HepG2 (cell line): ENCODE results near the gene RALY.

ENCODE experiments used
- BCL6 ChIP-seq: IDR thresholded peaks from 2 replicates; pipeline ENCODE4 v1.6.1; 2016; ENCODE audit warnings: missing genetic modification reagents, missing compliant biosample characterization
- EZH2 ChIP-seq: conservative IDR thresholded peaks from 2 replicates; pipeline ENCODE4 v1.6.1; 2012; ENCODE audit warnings: mild to moderate bottlenecking, low read depth, low read length, moderate library complexity
- NR3C1 ChIP-seq: sonication (generic); formaldehyde crosslinking; IDR thresholded peaks from 2 replicates; pipeline ENCODE4 v1.4.0; 2020; ENCODE audit warnings: missing genetic modification reagents
- POLR2A ChIP-seq, 2 experiments: IDR thresholded peaks; 2 replicates each; pipeline ENCODE4 v1.6.1; 2011; ENCODE audit warnings: low read depth in 2 of 2, low read length in 2 of 2, mild to moderate bottlenecking in 1 of 2, moderate library complexity in 1 of 2; ENCODE audit not compliant: insufficient read depth in 1 of 2
- SMARCC2 ChIP-seq: fragments of 450-650 bp; IDR thresholded peaks from 2 replicates; pipeline ENCODE4 v1.6.1; 2017; ENCODE audit warnings: antibody characterized with exemption, mild to moderate bottlenecking
- TAF1 ChIP-seq: sonication (generic); formaldehyde crosslinking; IDR thresholded peaks from 2 replicates; pipeline ENCODE4 v1.4.0; 2020; ENCODE audit warnings: missing genetic modification reagents
- ZBTB21 ChIP-seq: sonication (generic); formaldehyde crosslinking; IDR thresholded peaks from 2 replicates; pipeline ENCODE4 v1.4.0; 2020; ENCODE audit warnings: missing genetic modification reagents
- ZNF670 ChIP-seq: sonication (generic); formaldehyde crosslinking; IDR thresholded peaks from 2 replicates; pipeline ENCODE4 v1.8.0; 2022; ENCODE audit warnings: mild to moderate bottlenecking, missing genetic modification reagents, borderline replicate concordance
- TF ChIP-seq, protein P1 (sequence below): sonication (generic); formaldehyde crosslinking; IDR thresholded peaks from 2 replicates; pipeline ENCODE4 v1.5.0; 2020; ENCODE audit warnings: mild to moderate bottlenecking, missing genetic modification reagents, moderate library complexity
- TF ChIP-seq, protein P2 (sequence below): sonication (generic); formaldehyde crosslinking; IDR thresholded peaks from 2 replicates; pipeline ENCODE4 v1.4.0; 2020; ENCODE audit warnings: missing genetic modification reagents

DNA sequence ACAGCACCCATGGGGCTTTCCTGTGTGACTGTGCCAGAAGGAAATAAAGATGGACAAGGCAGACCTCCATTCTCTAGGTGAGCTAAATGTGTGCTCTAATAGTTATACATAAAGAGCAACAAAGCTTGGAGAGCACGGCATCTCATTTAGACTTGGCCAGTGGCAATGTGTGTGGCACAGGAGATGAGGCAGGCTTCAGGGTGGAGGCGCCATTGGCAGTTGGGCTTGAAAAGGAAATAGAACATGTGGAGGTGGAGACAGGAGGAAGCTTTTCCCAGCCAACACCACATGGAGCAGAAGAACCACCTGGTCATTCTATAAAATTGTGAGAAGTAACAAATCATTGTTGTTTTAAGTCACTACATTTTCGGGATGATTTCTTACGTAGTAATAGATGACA, 3.6 kb upstream of the RALY start:
- TF ChIP-seq NR3C1 (CRISPR knock-in tag) (no peak), POLR2A (IDR thresholded peaks at IDR 0.05; ENCODE audit: insufficient read depth in 1 of 2, low read depth in 2 of 2, low read length in 2 of 2) (0 out of 4 replicates have a peak, but pooled peaks of 1 of the 2 experiments have one; percentile 10), SMARCC2 (no peak), TAF1 (CRISPR knock-in tag) (no peak), BCL6 (CRISPR knock-in tag) (no peak), EZH2 (no peak), ZBTB21 (CRISPR knock-in tag) (no peak), ZNF670 (CRISPR knock-in tag) (no peak)
- TF ChIP-seq, protein P1, sequence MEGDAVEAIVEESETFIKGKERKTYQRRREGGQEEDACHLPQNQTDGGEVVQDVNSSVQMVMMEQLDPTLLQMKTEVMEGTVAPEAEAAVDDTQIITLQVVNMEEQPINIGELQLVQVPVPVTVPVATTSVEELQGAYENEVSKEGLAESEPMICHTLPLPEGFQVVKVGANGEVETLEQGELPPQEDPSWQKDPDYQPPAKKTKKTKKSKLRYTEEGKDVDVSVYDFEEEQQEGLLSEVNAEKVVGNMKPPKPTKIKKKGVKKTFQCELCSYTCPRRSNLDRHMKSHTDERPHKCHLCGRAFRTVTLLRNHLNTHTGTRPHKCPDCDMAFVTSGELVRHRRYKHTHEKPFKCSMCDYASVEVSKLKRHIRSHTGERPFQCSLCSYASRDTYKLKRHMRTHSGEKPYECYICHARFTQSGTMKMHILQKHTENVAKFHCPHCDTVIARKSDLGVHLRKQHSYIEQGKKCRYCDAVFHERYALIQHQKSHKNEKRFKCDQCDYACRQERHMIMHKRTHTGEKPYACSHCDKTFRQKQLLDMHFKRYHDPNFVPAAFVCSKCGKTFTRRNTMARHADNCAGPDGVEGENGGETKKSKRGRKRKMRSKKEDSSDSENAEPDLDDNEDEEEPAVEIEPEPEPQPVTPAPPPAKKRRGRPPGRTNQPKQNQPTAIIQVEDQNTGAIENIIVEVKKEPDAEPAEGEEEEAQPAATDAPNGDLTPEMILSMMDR = no peak
- TF ChIP-seq, protein P2, sequence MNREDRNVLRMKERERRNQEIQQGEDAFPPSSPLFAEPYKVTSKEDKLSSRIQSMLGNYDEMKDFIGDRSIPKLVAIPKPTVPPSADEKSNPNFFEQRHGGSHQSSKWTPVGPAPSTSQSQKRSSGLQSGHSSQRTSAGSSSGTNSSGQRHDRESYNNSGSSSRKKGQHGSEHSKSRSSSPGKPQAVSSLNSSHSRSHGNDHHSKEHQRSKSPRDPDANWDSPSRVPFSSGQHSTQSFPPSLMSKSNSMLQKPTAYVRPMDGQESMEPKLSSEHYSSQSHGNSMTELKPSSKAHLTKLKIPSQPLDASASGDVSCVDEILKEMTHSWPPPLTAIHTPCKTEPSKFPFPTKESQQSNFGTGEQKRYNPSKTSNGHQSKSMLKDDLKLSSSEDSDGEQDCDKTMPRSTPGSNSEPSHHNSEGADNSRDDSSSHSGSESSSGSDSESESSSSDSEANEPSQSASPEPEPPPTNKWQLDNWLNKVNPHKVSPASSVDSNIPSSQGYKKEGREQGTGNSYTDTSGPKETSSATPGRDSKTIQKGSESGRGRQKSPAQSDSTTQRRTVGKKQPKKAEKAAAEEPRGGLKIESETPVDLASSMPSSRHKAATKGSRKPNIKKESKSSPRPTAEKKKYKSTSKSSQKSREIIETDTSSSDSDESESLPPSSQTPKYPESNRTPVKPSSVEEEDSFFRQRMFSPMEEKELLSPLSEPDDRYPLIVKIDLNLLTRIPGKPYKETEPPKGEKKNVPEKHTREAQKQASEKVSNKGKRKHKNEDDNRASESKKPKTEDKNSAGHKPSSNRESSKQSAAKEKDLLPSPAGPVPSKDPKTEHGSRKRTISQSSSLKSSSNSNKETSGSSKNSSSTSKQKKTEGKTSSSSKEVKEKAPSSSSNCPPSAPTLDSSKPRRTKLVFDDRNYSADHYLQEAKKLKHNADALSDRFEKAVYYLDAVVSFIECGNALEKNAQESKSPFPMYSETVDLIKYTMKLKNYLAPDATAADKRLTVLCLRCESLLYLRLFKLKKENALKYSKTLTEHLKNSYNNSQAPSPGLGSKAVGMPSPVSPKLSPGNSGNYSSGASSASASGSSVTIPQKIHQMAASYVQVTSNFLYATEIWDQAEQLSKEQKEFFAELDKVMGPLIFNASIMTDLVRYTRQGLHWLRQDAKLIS (CRISPR knock-in tag) = no peak
